Mesendoderm (in vitro differentiated cells): ENCODE results near the gene ITLN1.

Experiments
- DNase-seq: peaks from one replicate; pipeline ENCODE4 v3.0.0; 2013
- H2AK5ac ChIP-seq: 2 replicates; pipeline ENCODE4 v1.6.1; 2013; ENCODE audit warnings: low read length, inconsistent platforms
- H2BK120ac ChIP-seq: 2 replicates; pipeline ENCODE4 v1.6.1; 2013; ENCODE audit warnings: low read depth, mild to moderate bottlenecking, low read length, moderate library complexity, mixed read lengths
- H2BK15ac ChIP-seq: replicated peaks from 2 replicates; pipeline ENCODE4 v1.6.1; 2013; ENCODE audit warnings: low read depth, mild to moderate bottlenecking, moderate library complexity
- H2BK5ac ChIP-seq: 2 replicates; pipeline ENCODE4 v1.6.1; 2013; ENCODE audit warnings: low read length, inconsistent platforms
- H3K18ac ChIP-seq: 2 replicates; pipeline ENCODE4 v1.6.1; 2013; ENCODE audit warnings: mild to moderate bottlenecking, low read length, mixed read lengths
- H3K23ac ChIP-seq: one replicate; pipeline ENCODE4 v1.6.1; 2013; ENCODE audit warnings: low read length
- H3K27ac ChIP-seq: 2 replicates; pipeline ENCODE4 v1.5.1; 2013; ENCODE audit warnings: low read depth, mild to moderate bottlenecking, inconsistent platforms, low read length, moderate library complexity
- H3K27me3 ChIP-seq: 2 replicates; pipeline ENCODE4 v1.6.1; 2013; ENCODE audit warnings: low read length, control low read depth, mild to moderate bottlenecking, inconsistent platforms; ENCODE audit not compliant: insufficient read depth, poor library complexity
- H3K36me3 ChIP-seq: 2 replicates; pipeline ENCODE4 v1.6.1; 2013; ENCODE audit warnings: low read length, inconsistent platforms; ENCODE audit not compliant: control insufficient read depth, insufficient read depth
- H3K4ac ChIP-seq: one replicate; pipeline ENCODE4 v1.6.1; 2013; ENCODE audit warnings: low read depth, mild to moderate bottlenecking, low read length, moderate library complexity
- H3K4me1 ChIP-seq: 2 replicates; pipeline ENCODE4 v1.6.1; 2013; ENCODE audit warnings: low read depth, low read length, inconsistent platforms; ENCODE audit not compliant: control insufficient read depth
- H3K4me2 ChIP-seq: 2 replicates; pipeline ENCODE4 v1.6.1; 2013; ENCODE audit warnings: low read length
- H3K4me3 ChIP-seq: 2 replicates; pipeline ENCODE4 v1.5.1; 2013; ENCODE audit warnings: mild to moderate bottlenecking, low read length
- H3K56ac ChIP-seq: one replicate; pipeline ENCODE4 v1.6.1; 2013; ENCODE audit warnings: low read length
- H3K79me1 ChIP-seq: 2 replicates; pipeline ENCODE4 v1.6.1; 2013; ENCODE audit warnings: low read length, inconsistent platforms
- H3K79me2 ChIP-seq: 2 replicates; pipeline ENCODE4 v1.6.1; 2013; ENCODE audit warnings: mild to moderate bottlenecking, low read length; ENCODE audit not compliant: control insufficient read depth, insufficient read depth
- H3K9ac ChIP-seq: 2 replicates; pipeline ENCODE4 v1.6.1; 2013; ENCODE audit warnings: low read length, inconsistent platforms
- H4K5ac ChIP-seq: one replicate; pipeline ENCODE4 v1.6.1; 2013; ENCODE audit warnings: low read length
- H4K8ac ChIP-seq: one replicate; pipeline ENCODE4 v1.6.1; 2013; ENCODE audit warnings: low read depth, mild to moderate bottlenecking, control low read depth, low read length, moderate library complexity
- WGBS: extraction: QIAGEN DNeasy Blood & Tissue Kit; methylation state at CpG from one replicate; pipeline ENCODE4 v1.1.7; 2013; ENCODE audit warnings: low lambda C conversion rate, missing lambda C conversion rate; ENCODE audit not compliant: insufficient coverage; ENCODE audit errors: extremely low coverage; 5-methylcytosine and 5-hydroxymethylcytosine counted together

Gene ITLN1

GRCh38 chr1:160834945-160835565 is 49.9 kb downstream of the ITLN1 start:
- Histone ChIP-seq H3K56ac (no peak overlapping the region), H3K4me3 (no peak overlapping the region), H2BK120ac (no peak overlapping the region), H3K23ac (no peak overlapping the region), H3K27ac (no peak overlapping the region), H3K9ac (no peak overlapping the region), H3K4me1 (no peaks in the 10 kb centered on the region), H3K4me2 (no peak overlapping the region), H3K4ac (no peak overlapping the region), H2BK5ac (no peak overlapping the region), H3K79me2 (no peaks in the 10 kb centered on the region), H2BK15ac (no peak overlapping the region), H3K36me3 (no peaks in the 10 kb centered on the region), H4K5ac (no peak overlapping the region), H4K8ac (no peak overlapping the region), H3K27me3 (no peaks in the 10 kb centered on the region), H3K79me1 (no peaks in the 10 kb centered on the region), H3K18ac (no peak overlapping the region), H2AK5ac (no peak overlapping the region)
- WGBS: no CpG with 5 or more reads among the region's 3 CpGs
- DNase-seq: peak; percentile 39

- Histone ChIP-seq H3K79me1 (no peaks in the 10 kb centered on the region), H3K4me2 (no peak overlapping the region), H3K9ac (no peak overlapping the region)
Observed at GRCh38 chr1:160830321-160831153, 54.4 kb downstream of the ITLN1 start.

GRCh38 chr1:160829766-160830165 is 55.2 kb downstream of the ITLN1 start:
- Histone ChIP-seq H2BK15ac (no peak overlapping the region), H3K56ac (no peak overlapping the region), H3K79me1 (no peaks in the 10 kb centered on the region), H2AK5ac (no peak overlapping the region), H4K5ac (no peak overlapping the region), H3K4me3 (no peak overlapping the region), H3K79me2 (no peaks in the 10 kb centered on the region), H3K27me3 (no peaks in the 10 kb centered on the region), H3K9ac (no peak overlapping the region), H3K18ac (no peak overlapping the region), H3K4ac (no peak overlapping the region), H3K23ac (no peak overlapping the region), H3K27ac (no peak overlapping the region), H4K8ac (no peak overlapping the region), H2BK120ac (no peak overlapping the region), H2BK5ac (no peak overlapping the region), H3K4me1 (no peaks in the 10 kb centered on the region), H3K36me3 (no peaks in the 10 kb centered on the region), H3K4me2 (no peak overlapping the region)
- DNase-seq: no peak
- WGBS: no CpG with 5 or more reads among the region's 1 CpG

More at GRCh38 chr1:160830321-160831153, 54.4 kb downstream of the ITLN1 start:
- peak; percentile 90 for DNase-seq
- no peak overlapping the region for H3K23ac ChIP-seq
- no peak overlapping the region for H2BK120ac ChIP-seq
- H2BK15ac ChIP-seq: no peak overlapping the region
- no peak overlapping the region for H2AK5ac ChIP-seq
- no peaks in the 10 kb centered on the region for H3K27me3 ChIP-seq
- no peak overlapping the region for H2BK5ac ChIP-seq
- H3K4me3 ChIP-seq: no peak overlapping the region
- no peak overlapping the region for H3K27ac ChIP-seq
- H3K56ac ChIP-seq: no peak overlapping the region
- H4K8ac ChIP-seq: no peak overlapping the region
- H3K36me3 ChIP-seq: no peaks in the 10 kb centered on the region
- no peak overlapping the region for H3K4ac ChIP-seq
- no peak overlapping the region for H3K18ac ChIP-seq
- no peaks in the 10 kb centered on the region for H3K79me2 ChIP-seq
- H4K5ac ChIP-seq: no peak overlapping the region
- no peaks in the 10 kb centered on the region for H3K4me1 ChIP-seq
- no CpG with 5 or more reads among the region's 8 CpGs for WGBS

- no peaks in the 10 kb centered on the region for H3K79me2 ChIP-seq
Observed at GRCh38 chr1:160827418-160827817, 57.6 kb downstream of the ITLN1 start.

GRCh38 chr1:160826546-160826945 is 58.4 kb downstream of the ITLN1 start:
- Histone ChIP-seq H2BK15ac (no peak overlapping the region), H3K36me3 (no peaks in the 10 kb centered on the region), H3K9ac (no peak overlapping the region), H3K27ac (no peak overlapping the region), H3K4ac (no peak overlapping the region), H3K79me1 (no peaks in the 10 kb centered on the region), H3K18ac (no peak overlapping the region), H3K4me2 (no peak overlapping the region), H3K4me3 (no peak overlapping the region), H3K23ac (no peak overlapping the region), H2BK5ac (no peak overlapping the region), H2BK120ac (no peak overlapping the region), H3K56ac (no peak overlapping the region), H3K27me3 (no peaks in the 10 kb centered on the region), H4K8ac (no peak overlapping the region), H4K5ac (no peak overlapping the region), H2AK5ac (no peak overlapping the region), H3K79me2 (no peaks in the 10 kb centered on the region), H3K4me1 (no peaks in the 10 kb centered on the region)
- no CpG with 5 or more reads among the region's 1 CpG for WGBS
- DNase-seq: no peak

More at GRCh38 chr1:160827418-160827817, 57.6 kb downstream of the ITLN1 start:
- Histone ChIP-seq H3K27ac (no peak overlapping the region), H3K4ac (no peak overlapping the region), H3K4me3 (no peak overlapping the region), H4K5ac (no peak overlapping the region), H3K27me3 (no peaks in the 10 kb centered on the region), H3K56ac (no peak overlapping the region), H3K9ac (no peak overlapping the region), H3K18ac (no peak overlapping the region), H2AK5ac (no peak overlapping the region), H3K4me2 (no peak overlapping the region), H3K4me1 (no peaks in the 10 kb centered on the region), H3K79me1 (no peaks in the 10 kb centered on the region), H4K8ac (no peak overlapping the region), H2BK5ac (no peak overlapping the region), H2BK15ac (no peak overlapping the region), H2BK120ac (no peak overlapping the region), H3K36me3 (no peaks in the 10 kb centered on the region), H3K23ac (no peak overlapping the region)
- DNase-seq: no peak
- no CpG with 5 or more reads among the region's 2 CpGs for WGBS
